HG03558 (cell line): ENCODE data around the gene CALN1.

Experiments
- ATAC-seq: cut with Tn5 transposase; IDR thresholded peaks from one replicate; pipeline ENCODE4 v1.9.1; 2021; ENCODE audit warnings: moderate number of reproducible peaks; ENCODE audit not compliant: unreplicated experiment; ENCODE audit errors: extremely low read depth

Gene CALN1

GRCh38 chr7:72275382-72276070 lies 136.6 kb downstream of the CALN1 start:
- ATAC-seq = no peak

GRCh38 chr7:72272479-72272878 lies 139.7 kb downstream of the CALN1 start:
- ATAC-seq = no peak

- no peak for ATAC-seq
Observed at GRCh38 chr7:72268796-72269195, 143.3 kb downstream of the CALN1 start.

GRCh38 chr7:72268090-72268489 lies 144.0 kb downstream of the CALN1 start:
- ATAC-seq = no peak

- no peak for ATAC-seq
Observed at GRCh38 chr7:72267291-72267800, 144.8 kb downstream of the CALN1 start.

GRCh38 chr7:72266771-72267170 lies 145.4 kb downstream of the CALN1 start:
- ATAC-seq = no peak

- ATAC-seq = no peak
Observed at GRCh38 chr7:72265071-72265904, 146.8 kb downstream of the CALN1 start.

- ATAC-seq = no peak
Observed at GRCh38 chr7:72260406-72260805, 151.7 kb downstream of the CALN1 start.

- ATAC-seq = no peak
Observed at GRCh38 chr7:72258074-72258473, 154.1 kb downstream of the CALN1 start.

- ATAC-seq = no peak
Observed at GRCh38 chr7:72254455-72254854, 157.7 kb downstream of the CALN1 start.

- ATAC-seq = no peak
Observed at GRCh38 chr7:72249106-72249505, 163.0 kb downstream of the CALN1 start.

- no peak for ATAC-seq
Observed at GRCh38 chr7:72244826-72245398, 167.2 kb downstream of the CALN1 start.

- ATAC-seq = no peak
Observed at GRCh38 chr7:72243329-72243728, 168.8 kb downstream of the CALN1 start.

GRCh38 chr7:72235351-72235750 lies 176.8 kb downstream of the CALN1 start:
- no peak for ATAC-seq

- ATAC-seq = no peak
Observed at GRCh38 chr7:72234086-72234485, 178.1 kb downstream of the CALN1 start.

GRCh38 chr7:72230281-72230680 lies 181.9 kb downstream of the CALN1 start:
- ATAC-seq = no peak

GRCh38 chr7:72223351-72223750 lies 188.8 kb downstream of the CALN1 start:
- ATAC-seq = no peak

GRCh38 chr7:72222136-72222535 lies 190.0 kb downstream of the CALN1 start:
- ATAC-seq = no peak

- ATAC-seq = no peak
Observed at GRCh38 chr7:72219500-72219899, 192.6 kb downstream of the CALN1 start.

- ATAC-seq = no peak
Observed at GRCh38 chr7:72217151-72217550, 195.0 kb downstream of the CALN1 start.

GRCh38 chr7:72213769-72214168 lies 198.4 kb downstream of the CALN1 start:
- ATAC-seq = no peak
